Esophagus muscularis mucosa (tissue), 4 donors: Measurements from ENCODE around the gene CYGB. TPM values are rescaled to one million over a fixed set of nuclear protein-coding genes. Genes with fewer than 3 reads are reported as not detected.

Experiments
- DNase-seq: peaks from one replicate; pipeline ENCODE4 v3.0.0-alpha.2; 2017; ENCODE audit errors: extremely low spot score
- H3K27ac ChIP-seq, 4 donors: fragments of 200-600 bp; sonication (generic); replicated peaks in 1 of 4; 1 replicate in 3 of 4; 2 replicates in 1 of 4; pipeline ENCODE4 v1.5.1; 2016 to 2019; ENCODE audit warnings: mild to moderate bottlenecking in 1 of 4
- H3K27me3 ChIP-seq, 4 donors: fragments of 200-600 bp; sonication (generic); one replicate each; pipeline versions ENCODE4 v1.5.1 to v1.6.0; 2016 to 2019
- H3K36me3 ChIP-seq, 4 donors: fragments of 200-600 bp; sonication (generic); one replicate each; pipeline ENCODE4 v1.5.1; 2016 to 2019
- H3K4me1 ChIP-seq, 4 donors: fragments of 200-600 bp; sonication (generic); one replicate each; pipeline ENCODE4 v1.5.1; 2016 to 2019
- H3K4me3 ChIP-seq, 4 donors: fragments of 200-600 bp; sonication (generic); 1 replicate in 2 of 4; 2 replicates in 2 of 4; pipeline ENCODE4 v1.5.1; 2016 to 2019; ENCODE audit warnings: mild to moderate bottlenecking in 4 of 4, moderate library complexity in 1 of 4
- H3K9me3 ChIP-seq, 4 donors: fragments of 200-600 bp; sonication (generic); 1 replicate in 3 of 4; 2 replicates in 1 of 4; pipeline ENCODE4 v1.5.1; 2016 to 2019
- CTCF ChIP-seq, 3 experiments: fragments of 200-600 bp in 2 of 3; fragments of 450-650 bp in 1 of 3; sonication (generic) in 2 of 3; IDR thresholded peaks; one replicate each; pipeline ENCODE4 v1.5.1; 2017 to 2019; ENCODE audit warnings: antibody characterized with exemption in 3 of 3, mild to moderate bottlenecking in 2 of 3, moderate library complexity in 1 of 3
- EP300 ChIP-seq: sonication (generic); formaldehyde crosslinking; IDR thresholded peaks from one replicate; pipeline ENCODE4 v1.6.1; 2017; ENCODE audit warnings: antibody characterized with exemption
- POLR2A ChIP-seq: fragments of 450-650 bp; IDR thresholded peaks from one replicate; pipeline ENCODE4 v1.6.1; 2017; ENCODE audit warnings: antibody characterized with exemption, moderate library complexity, mild to moderate bottlenecking, low read depth
- POLR2AphosphoS5 ChIP-seq, 2 donors: sonication (generic); formaldehyde crosslinking; IDR thresholded peaks; one replicate each; pipeline ENCODE4 v1.6.1; 2017; ENCODE audit warnings: antibody characterized with exemption in 2 of 2
- WGBS: methylation state at CpG from one replicate; pipeline ENCODE4 v1.1.5; 2018; 5-methylcytosine and 5-hydroxymethylcytosine counted together
- intact Hi-C: fragments of 100-400 bp; cut with DNase I; formaldehyde crosslinking; loops from one replicate; pipeline ENCODE4 v1.15.1; 2023
- total RNA-seq, 4 donors: library from RNA; depleted of rRNA; stranded (reverse); fragments of >200 nt; gene quantifications; one replicate each; pipeline versions ENCODE4 v1.1.0 to v1.2.1, GENCODE V29; 2016

The CYGB gene
- total RNA-seq, 4 donors from 2014 or later: 10.8 to 23.5 (median 20.7) TPM

- Histone ChIP-seq H3K4me1 (peaks cover 60 to 85% (median 70%) of the 10 kb centered on the region in 4 donors), H3K36me3 (peaks cover 0 to 4% (median 0%) of the 10 kb centered on the region in 4 donors), H3K4me3 (no peak overlapping the region), H3K9me3 (no peaks in the 10 kb centered on the region), H3K27me3 (peaks cover 0 to 29% (median 4%) of the 10 kb centered on the region in 4 donors), H3K27ac (no peak overlapping the region)
- DNase-seq: no peak
- no peak for TF ChIP-seq EP300
- no peak for TF ChIP-seq CTCF (IDR thresholded peaks at IDR 0.05)
- TF ChIP-seq POLR2A: no peak
- no peak for TF ChIP-seq POLR2AphosphoS5 (IDR thresholded peaks at IDR 0.05)
- 67% methylated on average over 5 of the region's 6 CpGs for WGBS
- intact Hi-C loops: no loop called here
Observed at GRCh38 chr17:76543482-76543825, 5.9 kb upstream of the CYGB start.

GRCh38 chr17:76542984-76543383 is 5.5 kb upstream of the CYGB start:
- no peak for TF ChIP-seq POLR2AphosphoS5 (IDR thresholded peaks at IDR 0.05)
- no peak for TF ChIP-seq EP300
- no peak for TF ChIP-seq POLR2A
- no peak for TF ChIP-seq CTCF (IDR thresholded peaks at IDR 0.05)
- Histone ChIP-seq H3K36me3 (peaks cover 0 to 4% (median 0%) of the 10 kb centered on the region in 4 donors), H3K4me1 (peaks cover 64 to 89% (median 74%) of the 10 kb centered on the region in 4 donors), H3K4me3 (no peak overlapping the region), H3K27ac (no peak overlapping the region), H3K27me3 (peaks cover 4 to 33% (median 7%) of the 10 kb centered on the region in 4 donors), H3K9me3 (no peaks in the 10 kb centered on the region)
- intact Hi-C loops: no loop called here
- 87% methylated on average over 4 of the region's 8 CpGs for WGBS
- DNase-seq: no peak

- intact Hi-C loops: no loop called here
- peaks cover 0 to 4% (median 0%) of the 10 kb centered on the region in 4 donors for H3K36me3 ChIP-seq
- TF ChIP-seq POLR2AphosphoS5 (IDR thresholded peaks at IDR 0.05): no peak
- no peak for TF ChIP-seq POLR2A
- no peak for TF ChIP-seq EP300
- no peak for TF ChIP-seq CTCF (IDR thresholded peaks at IDR 0.05)
- H3K4me3 ChIP-seq: no peak overlapping the region
- DNase-seq: no peak
- WGBS: 89% methylated on average over 10 of the region's 10 CpGs
- H3K4me1 ChIP-seq: peaks cover 67 to 94% (median 78%) of the 10 kb centered on the region in 4 donors
- H3K9me3 ChIP-seq: no peaks in the 10 kb centered on the region
- peaks cover 5 to 38% (median 8%) of the 10 kb centered on the region in 4 donors for H3K27me3 ChIP-seq
- H3K27ac ChIP-seq: no peak overlapping the region
Observed at GRCh38 chr17:76542566-76542971, 5.1 kb upstream of the CYGB start.

GRCh38 chr17:76541739-76542454 is 4.4 kb upstream of the CYGB start:
- whole genome bisulfite sequencing: 87% methylated on average over 10 of the region's 10 CpGs
- intact Hi-C loops: no loop called here
- TF ChIP-seq POLR2A (no peak), EP300 (no peak), CTCF (IDR thresholded peaks at IDR 0.05) (no peak), POLR2AphosphoS5 (IDR thresholded peaks at IDR 0.05) (no peak)
- Histone ChIP-seq H3K27ac (no peak overlapping the region), H3K4me1 (peaks cover 63 to 94% (median 79%) of the 10 kb centered on the region in 4 donors), H3K27me3 (peaks cover 5 to 42% (median 11%) of the 10 kb centered on the region in 4 donors), H3K9me3 (no peaks in the 10 kb centered on the region), H3K36me3 (peaks cover 0 to 4% (median 0%) of the 10 kb centered on the region in 4 donors), H3K4me3 (no peak overlapping the region)
- DNase-seq: no peak
